GM06990 (cell line): ENCODE data around the gene NTRK2.

Experiments
- DNase-seq: peaks from one replicate; pipeline ENCODE4 v3.0.0-alpha.2; 2011; ENCODE audit not compliant: insufficient read length; ENCODE audit errors: extremely low read depth
- H3K27me3 ChIP-seq: replicated peaks from 2 replicates; pipeline ENCODE4 v1.6.0; 2011; ENCODE audit warnings: low read length; ENCODE audit not compliant: control insufficient read depth, insufficient read depth
- H3K36me3 ChIP-seq: 2 replicates; pipeline ENCODE4 v1.5.1; 2011; ENCODE audit warnings: low read length; ENCODE audit not compliant: control insufficient read depth, insufficient read depth
- H3K4me3 ChIP-seq: replicated peaks from 2 replicates; pipeline ENCODE4 v1.5.1; 2011; ENCODE audit warnings: low read depth, mild to moderate bottlenecking, control low read depth, low read length
- CTCF ChIP-seq: IDR thresholded peaks from 2 replicates; pipeline ENCODE4 v1.5.1; 2011; ENCODE audit warnings: low read length, control low read depth, mild to moderate bottlenecking, inconsistent platforms; ENCODE audit not compliant: insufficient read depth, poor library complexity, severe bottlenecking

Gene NTRK2

GRCh38 chr9:84863372-84863771, 193.8 kb downstream of the NTRK2 start:
- H3K4me3 ChIP-seq: no peak overlapping the region
- no peak for TF ChIP-seq CTCF
- H3K27me3 ChIP-seq: no peaks in the 10 kb centered on the region
- no peaks in the 10 kb centered on the region for H3K36me3 ChIP-seq
- no peak for DNase-seq

GRCh38 chr9:84866396-84867175, 197.1 kb downstream of the NTRK2 start:
- no peak for DNase-seq
- no peak for TF ChIP-seq CTCF
- Histone ChIP-seq H3K27me3 (no peaks in the 10 kb centered on the region), H3K4me3 (no peak overlapping the region), H3K36me3 (no peaks in the 10 kb centered on the region)

- no peak for TF ChIP-seq CTCF
- H3K4me3 ChIP-seq: no peak overlapping the region
- no peaks in the 10 kb centered on the region for H3K36me3 ChIP-seq
- no peaks in the 10 kb centered on the region for H3K27me3 ChIP-seq
- no peak for DNase-seq
Measured at GRCh38 chr9:84867186-84867585, 197.7 kb downstream of the NTRK2 start.

DNA sequence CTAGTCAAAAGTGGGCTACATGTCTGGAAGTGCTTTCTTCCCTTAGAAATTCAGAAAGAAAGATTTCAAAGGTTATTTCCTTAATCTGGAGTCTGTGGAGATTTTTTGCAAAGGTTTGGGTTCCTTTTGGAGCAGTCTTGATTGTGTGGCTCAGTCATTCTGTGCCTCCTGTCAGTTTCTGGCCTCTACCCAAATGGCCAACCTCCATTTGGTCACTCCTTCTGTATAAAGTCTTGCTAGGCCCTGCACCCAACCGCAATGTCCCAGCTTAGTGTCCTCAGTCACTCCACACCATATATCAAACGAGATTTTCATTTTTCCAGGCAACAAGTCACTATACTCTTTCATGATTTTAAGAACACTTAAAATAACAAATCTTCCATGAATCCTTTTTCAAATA, 199.6 kb downstream of the NTRK2 start:
- Histone ChIP-seq H3K27me3 (no peaks in the 10 kb centered on the region), H3K4me3 (no peak overlapping the region), H3K36me3 (no peaks in the 10 kb centered on the region)
- no peak for DNase-seq
- no peak for TF ChIP-seq CTCF

DNA sequence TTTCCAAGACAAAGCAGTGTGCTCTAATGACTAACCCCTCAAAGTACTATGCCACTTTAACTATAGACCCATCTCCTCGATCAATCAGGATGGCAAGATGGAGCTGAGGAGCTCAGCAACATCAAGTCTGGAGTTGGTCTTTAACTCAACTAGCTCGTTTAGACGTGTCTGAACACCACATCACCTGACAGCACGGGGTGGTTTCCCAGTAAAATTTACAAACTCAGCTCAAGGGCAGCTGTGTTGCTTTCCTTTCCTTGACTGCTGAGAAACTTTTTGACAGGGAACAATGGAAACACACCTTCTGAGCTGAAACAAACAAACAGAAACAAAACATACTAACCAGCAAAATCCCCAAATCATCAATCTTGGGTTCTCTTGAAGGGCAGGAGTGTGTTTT, 202.5 kb downstream of the NTRK2 start:
- Histone ChIP-seq H3K36me3 (no peaks in the 10 kb centered on the region), H3K4me3 (no peak overlapping the region)
- TF ChIP-seq CTCF: no peak

GRCh38 chr9:84874022-84874421, 204.5 kb downstream of the NTRK2 start:
- Histone ChIP-seq H3K4me3 (no peak overlapping the region), H3K36me3 (no peaks in the 10 kb centered on the region), H3K27me3 (no peaks in the 10 kb centered on the region)
- TF ChIP-seq CTCF: no peak
- DNase-seq: no peak

More for the DNA sequence above, 202.5 kb downstream of the NTRK2 start:
- no peak for DNase-seq
- H3K27me3 ChIP-seq: no peaks in the 10 kb centered on the region
